ENCODE results near the gene SLC35F1.

Gene SLC35F1

GRCh38 chr6:118319894-118320649 lies 413.0 kb downstream of the SLC35F1 start:
- DNase-seq, result no peak

GRCh38 chr6:118320652-118321051 lies 413.6 kb downstream of the SLC35F1 start:
- DNase-seq, result no peak

- DNase-seq, result no peak
Measured at GRCh38 chr6:118324116-118324515, 417.1 kb downstream of the SLC35F1 start.

GRCh38 chr6:118325220-118325860 lies 418.3 kb downstream of the SLC35F1 start:
- no peak for DNase-seq

GRCh38 chr6:118326712-118327111 lies 419.6 kb downstream of the SLC35F1 start:
- no peak for DNase-seq

GRCh38 chr6:118327237-118327636 lies 420.2 kb downstream of the SLC35F1 start:
- no peak for DNase-seq

GRCh38 chr6:118333772-118334171 lies 426.7 kb downstream of the SLC35F1 start:
- no peak for DNase-seq

GRCh38 chr6:118334634-118335033 lies 427.6 kb downstream of the SLC35F1 start:
- no peak for DNase-seq

GRCh38 chr6:118335325-118335816 lies 428.3 kb downstream of the SLC35F1 start:
- no peak for DNase-seq

GRCh38 chr6:118344014-118344670 lies 437.1 kb downstream of the SLC35F1 start:
- no peak for DNase-seq

- no peak for DNase-seq
Measured at GRCh38 chr6:118350881-118351430, 443.9 kb downstream of the SLC35F1 start.

- no peak for DNase-seq
Measured at GRCh38 chr6:118353564-118353963, 446.5 kb downstream of the SLC35F1 start.

GRCh38 chr6:118354641-118355040 lies 447.6 kb downstream of the SLC35F1 start:
- DNase-seq, result no peak

- DNase-seq, result no peak
Measured at GRCh38 chr6:118356054-118356453, 449.0 kb downstream of the SLC35F1 start.

GRCh38 chr6:118356686-118357085 lies 449.6 kb downstream of the SLC35F1 start:
- no peak for DNase-seq

All from CD4-positive, alpha-beta T cell treated with Interleukin-6 for 4 hours (primary cell).